HL-60 (cell line): ENCODE results near the gene ST8SIA2.

Experiments
- DNase-seq, 2 experiments: peaks; one replicate each; pipeline ENCODE4 v3.0.0-alpha.2; 2010 to 2020; ENCODE audit warnings: low read depth in 1 of 2, low spot score in 1 of 2
- H3K27ac ChIP-seq: fragments of 250-450 bp; sonication (Bioruptor Pico); replicated peaks from 2 replicates; pipeline ENCODE4 v1.5.1; 2020; ENCODE audit warnings: mild to moderate bottlenecking, moderate library complexity
- H3K27me3 ChIP-seq: fragments of 250-450 bp; sonication (Bioruptor Pico); 2 replicates; pipeline ENCODE4 v1.5.1; 2021; ENCODE audit warnings: mild to moderate bottlenecking, moderate library complexity; ENCODE audit not compliant: insufficient read depth, poor library complexity, severe bottlenecking
- H3K4me3 ChIP-seq: replicated peaks from 2 replicates; pipeline ENCODE4 v1.5.1; 2011; ENCODE audit warnings: mild to moderate bottlenecking, control low read depth, low read length; ENCODE audit not compliant: insufficient read depth
- CTCF ChIP-seq: IDR thresholded peaks from one replicate; pipeline ENCODE4 v1.5.1; 2011; ENCODE audit warnings: low read length, control low read depth, inconsistent platforms; ENCODE audit not compliant: insufficient read depth
- GABPA ChIP-seq: IDR thresholded peaks from 2 replicates; pipeline ENCODE4 v1.6.1; 2012; ENCODE audit warnings: low read depth
- POLR2AphosphoS5 ChIP-seq: IDR thresholded peaks from 2 replicates; pipeline ENCODE4 v1.6.1; 2012; ENCODE audit warnings: low read depth
- SPI1 ChIP-seq: IDR thresholded peaks from 2 replicates; pipeline ENCODE4 v1.6.1; 2012; ENCODE audit warnings: low read depth, mild to moderate bottlenecking, borderline replicate concordance
- TF ChIP-seq, protein P1 (sequence below): IDR thresholded peaks from 2 replicates; pipeline ENCODE4 v1.6.1; 2012; ENCODE audit warnings: low read depth; ENCODE audit not compliant: insufficient replicate concordance

The ST8SIA2 gene

DNA sequence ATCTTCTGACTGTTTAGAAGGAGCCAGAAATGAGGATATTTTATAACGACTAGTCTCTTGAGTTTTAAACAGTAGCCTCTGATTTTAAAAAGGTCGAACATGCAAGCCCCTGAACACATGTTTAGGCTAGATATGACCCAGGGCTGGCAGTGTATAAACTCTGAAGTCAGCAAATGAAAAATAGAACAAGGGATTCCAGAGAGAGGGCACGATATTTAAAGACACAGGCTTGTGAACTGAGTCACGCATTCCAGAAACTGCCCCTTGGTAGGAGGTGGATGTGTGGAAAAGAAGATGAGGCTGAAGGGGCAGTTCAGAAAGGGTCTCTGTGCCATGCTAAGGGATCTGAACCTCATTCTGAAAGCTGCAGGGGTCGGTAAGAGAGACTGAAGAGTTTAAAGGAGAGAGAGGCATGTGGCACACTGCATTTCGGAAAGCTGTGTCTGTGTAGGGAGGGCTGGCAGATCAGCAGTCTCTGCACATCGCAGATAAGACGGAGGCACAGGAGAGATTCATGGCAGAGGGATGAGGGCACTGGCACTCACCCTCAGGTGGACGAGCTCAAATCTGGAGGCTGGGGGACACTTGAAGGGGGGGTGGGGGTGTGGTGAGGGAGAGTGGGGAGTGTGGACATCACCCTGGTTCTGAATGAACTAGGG is 22.1 kb downstream of the ST8SIA2 start:
- Histone ChIP-seq H3K27ac (no peak overlapping the region), H3K27me3 (peaks cover under 1% of the 10 kb centered on the region), H3K4me3 (no peak overlapping the region)
- TF ChIP-seq GABPA (no peak), CTCF (no peak), POLR2AphosphoS5 (no peak), SPI1 (no peak)
- TF ChIP-seq, protein P1, sequence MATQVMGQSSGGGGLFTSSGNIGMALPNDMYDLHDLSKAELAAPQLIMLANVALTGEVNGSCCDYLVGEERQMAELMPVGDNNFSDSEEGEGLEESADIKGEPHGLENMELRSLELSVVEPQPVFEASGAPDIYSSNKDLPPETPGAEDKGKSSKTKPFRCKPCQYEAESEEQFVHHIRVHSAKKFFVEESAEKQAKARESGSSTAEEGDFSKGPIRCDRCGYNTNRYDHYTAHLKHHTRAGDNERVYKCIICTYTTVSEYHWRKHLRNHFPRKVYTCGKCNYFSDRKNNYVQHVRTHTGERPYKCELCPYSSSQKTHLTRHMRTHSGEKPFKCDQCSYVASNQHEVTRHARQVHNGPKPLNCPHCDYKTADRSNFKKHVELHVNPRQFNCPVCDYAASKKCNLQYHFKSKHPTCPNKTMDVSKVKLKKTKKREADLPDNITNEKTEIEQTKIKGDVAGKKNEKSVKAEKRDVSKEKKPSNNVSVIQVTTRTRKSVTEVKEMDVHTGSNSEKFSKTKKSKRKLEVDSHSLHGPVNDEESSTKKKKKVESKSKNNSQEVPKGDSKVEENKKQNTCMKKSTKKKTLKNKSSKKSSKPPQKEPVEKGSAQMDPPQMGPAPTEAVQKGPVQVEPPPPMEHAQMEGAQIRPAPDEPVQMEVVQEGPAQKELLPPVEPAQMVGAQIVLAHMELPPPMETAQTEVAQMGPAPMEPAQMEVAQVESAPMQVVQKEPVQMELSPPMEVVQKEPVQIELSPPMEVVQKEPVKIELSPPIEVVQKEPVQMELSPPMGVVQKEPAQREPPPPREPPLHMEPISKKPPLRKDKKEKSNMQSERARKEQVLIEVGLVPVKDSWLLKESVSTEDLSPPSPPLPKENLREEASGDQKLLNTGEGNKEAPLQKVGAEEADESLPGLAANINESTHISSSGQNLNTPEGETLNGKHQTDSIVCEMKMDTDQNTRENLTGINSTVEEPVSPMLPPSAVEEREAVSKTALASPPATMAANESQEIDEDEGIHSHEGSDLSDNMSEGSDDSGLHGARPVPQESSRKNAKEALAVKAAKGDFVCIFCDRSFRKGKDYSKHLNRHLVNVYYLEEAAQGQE, result no peak
- no peak for DNase-seq

DNA sequence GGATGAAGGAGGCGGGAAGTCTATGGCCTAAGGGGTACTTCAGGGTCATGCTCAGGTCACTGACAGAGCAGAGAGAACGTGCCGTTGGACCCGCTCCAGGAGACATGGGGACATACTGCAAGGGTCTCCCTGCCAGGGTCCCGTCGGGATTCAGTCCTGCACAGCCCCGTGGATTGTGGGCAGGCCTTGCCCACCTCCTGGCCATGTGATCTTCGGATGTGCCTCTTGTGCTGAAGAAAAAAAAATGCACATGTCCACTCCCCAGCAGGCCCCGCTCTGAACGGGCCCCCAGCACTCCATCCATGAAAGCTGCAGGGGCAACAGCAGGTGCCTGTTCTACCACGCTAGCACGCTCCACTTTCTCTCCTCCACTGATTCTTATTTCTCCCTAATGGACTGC is 22.9 kb downstream of the ST8SIA2 start:
- TF ChIP-seq CTCF, result no peak
- no peak for TF ChIP-seq POLR2AphosphoS5
- TF ChIP-seq, protein P1, result no peak
- TF ChIP-seq GABPA, result no peak
- TF ChIP-seq SPI1, result no peak
- no peak overlapping the region for H3K27ac ChIP-seq
- DNase-seq, result no peak
- no peak overlapping the region for H3K4me3 ChIP-seq
- peaks cover 2% of the 10 kb centered on the region for H3K27me3 ChIP-seq

DNA sequence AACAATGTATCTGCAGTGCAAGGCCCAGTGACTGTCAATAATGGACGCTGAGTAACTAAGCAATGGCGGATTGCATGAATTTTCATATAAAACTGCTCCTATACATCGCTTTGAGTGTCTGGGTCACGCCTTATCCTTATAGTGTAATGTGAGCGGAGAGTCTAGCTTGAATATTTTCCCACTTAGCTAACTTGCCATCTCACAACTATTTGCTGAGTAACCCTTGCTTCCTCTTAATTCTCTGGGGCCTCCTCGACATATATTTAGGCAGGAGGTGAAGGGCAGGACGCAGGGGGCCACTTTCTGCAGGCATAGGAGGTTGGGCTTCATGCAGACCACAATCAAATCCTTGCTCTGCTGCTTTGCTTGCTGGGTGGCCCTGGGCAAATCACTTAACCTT is 24.0 kb downstream of the ST8SIA2 start:
- no peak for DNase-seq
- Histone ChIP-seq H3K4me3 (no peak overlapping the region), H3K27ac (no peak overlapping the region), H3K27me3 (peaks cover 2% of the 10 kb centered on the region)
- no peak for TF ChIP-seq POLR2AphosphoS5
- TF ChIP-seq, protein P1, result no peak
